GM12875 (cell line): Measurements from ENCODE around the gene OSER1.
"Not testable (repeated sequence)": the region's sequence is repeated elsewhere in the genome, so short reads cannot be mapped to it uniquely, and the experiment has no call there.

Source experiments
- H3K4me3 ChIP-seq: one replicate; pipeline ENCODE4 v1.5.1; 2011; ENCODE audit warnings: low read depth, low read length, control low read depth
- CTCF ChIP-seq: IDR thresholded peaks from 2 replicates; pipeline ENCODE4 v1.5.1; 2011; ENCODE audit warnings: low read depth, mild to moderate bottlenecking, control low read depth, inconsistent platforms, low read length, moderate library complexity, borderline replicate concordance; ENCODE audit not compliant: insufficient read depth

The OSER1 gene

GRCh38 chr20:44234566-44235317, 24.2 kb upstream of the OSER1 start:
- no peak for TF ChIP-seq CTCF
- no peak overlapping the region for H3K4me3 ChIP-seq

GRCh38 chr20:44233436-44234016, 23.0 kb upstream of the OSER1 start:
- H3K4me3 ChIP-seq, result no peak overlapping the region

GRCh38 chr20:44232469-44232856, 21.9 kb upstream of the OSER1 start:
- not testable (repeated sequence) for H3K4me3 ChIP-seq

More at GRCh38 chr20:44233436-44234016, 23.0 kb upstream of the OSER1 start:
- no peak for TF ChIP-seq CTCF

GRCh38 chr20:44231713-44232468, 21.3 kb upstream of the OSER1 start:
- H3K4me3 ChIP-seq, result no peak overlapping the region
- no peak for TF ChIP-seq CTCF

GRCh38 chr20:44231193-44231592, 20.6 kb upstream of the OSER1 start:
- no peak overlapping the region for H3K4me3 ChIP-seq
- TF ChIP-seq CTCF, result no peak

GRCh38 chr20:44228465-44229258, 18.1 kb upstream of the OSER1 start:
- TF ChIP-seq CTCF, result no peak

GRCh38 chr20:44224637-44225036, 14.1 kb upstream of the OSER1 start:
- no peak for TF ChIP-seq CTCF
- H3K4me3 ChIP-seq, result no peak overlapping the region

More at GRCh38 chr20:44228465-44229258, 18.1 kb upstream of the OSER1 start:
- no peak overlapping the region for H3K4me3 ChIP-seq
